DMS79 treated with DMSO at 0.1 percent for 48 hours (cell line): ENCODE results near the gene PDE1A.

ENCODE experiments used
- DNase-seq: peaks from one replicate; lab custom pipeline; 2025; lab: John Stamatoyannopoulos, UW

PDE1A gene

DNA sequence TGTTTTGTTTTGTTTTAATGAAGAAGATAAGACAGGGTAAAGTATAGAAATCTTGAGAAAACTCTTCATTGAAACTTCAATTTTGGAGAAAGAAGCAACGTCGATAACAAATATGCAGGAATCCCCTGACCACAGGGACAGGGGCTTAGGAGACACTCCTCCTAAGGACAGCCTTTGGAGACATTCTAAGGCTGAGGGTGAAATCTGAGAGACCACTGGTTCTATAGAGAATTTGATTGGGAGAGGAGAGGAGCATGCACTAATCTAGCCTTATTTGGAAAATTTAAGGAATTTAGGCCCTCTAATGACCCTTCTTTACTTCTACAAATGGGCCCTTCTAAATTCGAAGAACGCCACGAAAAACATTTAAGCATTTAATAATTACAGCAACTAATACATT, 233.5 kb downstream of the PDE1A start:
- no peak for DNase-seq

DNA sequence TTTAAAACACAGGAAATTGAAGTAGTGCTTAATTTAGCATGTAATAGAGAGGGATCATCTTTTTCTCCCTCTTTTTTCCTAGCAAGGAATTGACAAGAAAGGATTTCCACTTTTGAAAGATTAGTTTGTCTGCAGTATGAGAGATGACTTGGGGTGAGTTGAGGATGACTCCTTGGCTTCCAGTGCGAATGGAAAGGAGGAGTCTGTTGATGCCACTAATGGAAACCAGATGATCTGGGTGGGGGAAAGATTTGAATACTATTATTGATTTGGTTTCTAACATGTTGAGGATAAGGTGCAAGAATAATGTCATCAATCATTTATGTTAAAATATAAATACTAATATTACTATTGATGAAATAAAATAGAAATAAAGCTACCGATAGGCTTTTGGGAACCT, 235.8 kb downstream of the PDE1A start:
- no peak for DNase-seq

GRCh38 chr2:182187130-182187529, 239.7 kb downstream of the PDE1A start:
- DNase-seq: no peak

DNA sequence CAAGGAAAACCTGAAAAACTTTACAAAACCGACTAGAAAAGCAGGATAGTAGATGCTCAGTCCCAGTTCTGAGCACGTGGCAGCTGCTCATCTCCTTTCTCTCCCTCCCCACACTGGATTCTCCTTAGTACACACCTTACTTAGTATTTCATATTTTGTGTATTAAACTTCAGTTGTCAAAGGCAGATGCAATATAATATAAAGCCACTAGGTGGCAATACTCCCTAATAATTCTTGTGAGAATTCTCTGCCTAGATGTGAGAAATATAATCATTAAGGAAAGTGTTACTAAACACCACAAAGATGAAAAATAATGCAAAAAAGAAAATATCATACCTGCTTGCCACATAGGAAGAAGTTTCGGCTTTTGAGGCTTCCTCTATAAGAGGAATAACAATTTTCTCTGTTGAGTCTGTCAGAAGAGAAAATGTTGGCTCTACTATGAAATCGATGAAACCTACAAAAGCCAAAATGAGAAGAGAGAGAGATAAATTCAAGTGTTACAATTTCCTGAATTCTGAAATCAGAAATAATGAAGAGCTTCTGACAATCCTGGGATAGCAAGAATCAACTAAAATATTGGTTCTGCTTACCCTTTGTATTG, 240.6 kb downstream of the PDE1A start:
- DNase-seq: peak; percentile 54

DNA sequence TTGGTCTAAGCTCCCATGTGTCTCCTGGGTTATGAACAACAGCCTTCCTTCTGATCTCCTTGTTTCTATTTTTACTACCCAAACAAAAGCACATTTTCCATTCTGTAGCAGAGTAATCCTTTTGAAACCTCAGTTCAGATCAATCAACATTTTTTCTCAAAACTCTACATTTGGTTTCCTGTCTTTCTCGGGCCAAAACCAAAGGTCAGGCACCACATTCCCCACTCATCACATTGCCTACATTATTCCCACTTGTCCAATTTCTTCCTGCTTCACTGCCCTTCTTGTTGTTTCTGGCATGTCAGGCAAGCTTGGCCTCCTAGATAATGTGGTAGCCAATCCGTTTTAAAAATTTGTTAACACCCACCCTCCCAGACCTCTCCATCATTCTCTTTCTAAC, 244.4 kb downstream of the PDE1A start:
- no peak for DNase-seq

DNA sequence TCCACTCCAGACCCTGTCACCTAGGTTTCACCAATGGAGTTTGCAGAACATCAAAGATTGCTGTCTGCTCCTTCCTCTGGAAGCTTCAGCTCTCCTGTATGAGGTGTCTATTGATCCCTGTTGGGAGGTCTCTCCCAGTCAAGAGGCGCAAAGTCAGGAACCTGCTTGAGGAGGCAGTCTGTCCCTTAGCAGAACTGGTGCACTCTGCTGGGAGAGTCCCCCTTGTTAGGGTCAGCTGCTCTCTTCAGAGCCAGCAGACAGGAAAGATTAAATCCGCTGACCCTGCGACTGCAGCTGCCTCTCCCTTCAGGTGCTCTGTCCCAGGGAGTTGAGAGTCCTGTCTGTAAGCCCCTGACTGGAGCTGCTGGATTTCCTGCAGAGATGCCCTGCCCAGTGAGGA, 245.5 kb downstream of the PDE1A start:
- DNase-seq: no peak

- DNase-seq: no peak
Observed at GRCh38 chr2:182179176-182179575, 247.7 kb downstream of the PDE1A start.

DNA sequence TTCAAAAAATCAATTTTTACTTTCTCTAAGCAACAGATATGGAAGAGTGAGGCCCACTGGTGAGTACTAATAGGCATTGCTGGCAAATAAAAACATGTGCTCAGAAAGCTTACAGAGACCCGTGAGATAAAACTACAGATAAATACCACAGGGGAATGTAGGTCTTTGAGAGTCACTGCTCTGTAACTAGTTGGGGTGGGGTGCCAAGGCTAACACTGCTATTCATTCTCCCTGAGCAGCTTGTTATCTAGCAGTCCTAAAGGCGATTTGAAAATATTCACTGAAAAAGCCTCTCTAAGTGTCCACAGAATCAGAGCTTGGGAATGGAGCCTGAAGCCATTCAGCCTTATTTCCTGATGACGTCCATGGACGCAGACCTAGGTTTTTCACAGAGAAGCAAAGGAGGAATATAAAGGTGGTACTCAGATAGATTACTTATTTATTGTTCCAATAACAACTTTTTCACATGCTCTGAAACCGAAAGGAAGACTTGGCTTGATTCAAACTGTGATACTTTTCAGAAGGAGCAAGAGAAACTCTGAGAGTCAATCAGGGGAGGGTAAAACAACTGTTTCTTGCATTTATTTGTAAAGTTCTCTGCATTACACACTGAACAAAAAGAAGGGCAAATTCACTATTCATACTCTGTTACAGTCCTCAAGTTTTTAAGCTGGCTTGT, 252.8 kb downstream of the PDE1A start:
- no peak for DNase-seq

DNA sequence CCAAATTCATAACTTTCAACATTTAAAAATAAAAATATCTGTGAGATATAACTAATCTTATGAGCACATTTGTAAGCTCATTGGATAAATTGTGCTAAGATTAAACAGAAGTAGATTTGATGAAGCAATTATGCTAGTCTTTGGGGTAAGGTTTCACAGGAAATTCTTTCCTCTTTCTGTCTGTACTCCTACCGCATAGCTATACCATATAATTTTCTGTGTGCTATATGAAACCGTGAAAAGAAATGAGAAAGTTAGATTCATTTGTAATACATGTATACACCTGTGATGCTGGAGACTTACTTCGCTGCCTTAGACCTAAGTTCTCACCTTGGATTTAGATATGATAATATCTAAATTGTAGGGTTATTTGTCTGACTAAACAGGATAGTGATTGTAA, 256.5 kb downstream of the PDE1A start:
- no peak for DNase-seq

- DNase-seq: no peak
Observed at GRCh38 chr2:182167882-182168281, 259.0 kb downstream of the PDE1A start.

DNA sequence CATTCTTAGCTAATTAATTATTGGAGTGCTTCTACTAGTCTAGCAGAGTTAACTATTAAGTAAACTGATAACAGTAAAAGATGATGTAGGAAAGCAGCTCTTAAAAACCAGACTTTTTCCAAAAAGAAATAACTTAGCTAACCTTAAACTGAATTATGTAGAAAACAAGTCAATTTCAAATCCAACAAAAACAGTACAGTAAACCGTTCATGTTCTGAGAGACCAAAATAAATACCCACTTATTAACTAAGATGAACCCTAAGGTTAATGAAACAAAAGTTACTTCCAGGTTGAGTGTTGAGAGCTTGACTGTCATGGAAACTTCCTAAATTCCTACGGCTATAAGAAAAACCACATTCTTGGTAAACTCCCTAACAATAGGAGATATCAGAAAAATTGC, 260.0 kb downstream of the PDE1A start:
- DNase-seq: no peak

GRCh38 chr2:182166406-182166805, 260.4 kb downstream of the PDE1A start:
- DNase-seq: no peak

GRCh38 chr2:182165202-182165601, 261.6 kb downstream of the PDE1A start:
- DNase-seq: no peak

- DNase-seq: no peak
Observed at GRCh38 chr2:182164686-182165085, 262.1 kb downstream of the PDE1A start.

DNA sequence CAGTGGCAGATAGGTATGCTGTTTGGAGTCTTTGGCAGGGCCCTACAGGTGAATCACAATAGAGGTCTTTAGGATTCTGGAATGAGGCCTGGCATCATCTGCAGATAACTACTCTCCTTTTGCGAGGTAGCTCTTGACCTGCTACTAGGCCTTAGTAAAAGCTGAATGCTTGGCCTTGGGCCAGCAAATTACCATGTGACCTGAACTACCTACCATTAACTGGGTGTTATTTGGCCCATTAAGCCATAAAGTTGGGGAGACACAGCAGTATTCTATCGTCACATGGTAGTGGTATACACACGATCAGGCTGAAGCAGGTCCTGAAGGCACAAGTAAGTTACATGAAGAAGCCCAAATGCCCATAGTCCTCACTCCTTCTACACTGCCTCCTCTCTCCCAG, 263.0 kb downstream of the PDE1A start:
- no peak for DNase-seq

DNA sequence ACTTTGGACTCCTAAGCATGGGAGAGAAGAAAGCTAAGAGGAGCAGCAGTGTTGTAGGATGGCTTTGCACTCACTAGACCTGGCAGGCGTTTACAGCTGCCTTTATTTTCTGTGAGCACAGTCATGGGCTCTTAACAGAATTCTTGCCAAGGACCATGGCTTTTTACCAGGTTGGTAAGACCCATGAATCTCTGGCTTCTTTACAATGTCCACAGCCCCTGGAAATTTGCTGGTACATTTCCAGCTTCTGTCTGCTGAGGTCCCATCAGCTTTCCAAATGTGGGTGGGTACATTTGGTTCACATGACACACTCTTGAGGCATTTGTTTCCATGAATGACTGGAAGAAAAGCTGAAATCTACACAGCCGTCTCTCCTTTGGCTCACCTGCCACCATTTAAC, 278.5 kb downstream of the PDE1A start:
- no peak for DNase-seq

DNA sequence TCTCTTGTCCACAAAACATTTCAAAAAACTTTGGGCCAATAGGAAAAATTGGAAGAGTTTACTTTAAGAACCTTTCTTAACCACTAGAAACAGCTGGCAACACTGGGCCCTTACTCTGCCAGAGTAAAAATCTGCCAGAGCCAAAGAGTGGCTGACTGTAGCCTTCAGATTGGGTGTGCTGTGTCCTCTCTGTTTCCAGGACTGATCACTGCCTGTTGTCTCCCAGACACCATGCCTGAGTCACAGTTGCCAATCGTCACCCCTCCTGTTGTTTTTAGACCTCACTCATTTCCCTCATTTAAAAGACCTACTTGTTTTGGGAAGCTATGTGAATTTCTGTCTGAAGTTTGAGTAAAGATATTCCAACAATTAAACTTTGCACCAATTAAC, 282.1 kb downstream of the PDE1A start:
- DNase-seq: no peak

DNA sequence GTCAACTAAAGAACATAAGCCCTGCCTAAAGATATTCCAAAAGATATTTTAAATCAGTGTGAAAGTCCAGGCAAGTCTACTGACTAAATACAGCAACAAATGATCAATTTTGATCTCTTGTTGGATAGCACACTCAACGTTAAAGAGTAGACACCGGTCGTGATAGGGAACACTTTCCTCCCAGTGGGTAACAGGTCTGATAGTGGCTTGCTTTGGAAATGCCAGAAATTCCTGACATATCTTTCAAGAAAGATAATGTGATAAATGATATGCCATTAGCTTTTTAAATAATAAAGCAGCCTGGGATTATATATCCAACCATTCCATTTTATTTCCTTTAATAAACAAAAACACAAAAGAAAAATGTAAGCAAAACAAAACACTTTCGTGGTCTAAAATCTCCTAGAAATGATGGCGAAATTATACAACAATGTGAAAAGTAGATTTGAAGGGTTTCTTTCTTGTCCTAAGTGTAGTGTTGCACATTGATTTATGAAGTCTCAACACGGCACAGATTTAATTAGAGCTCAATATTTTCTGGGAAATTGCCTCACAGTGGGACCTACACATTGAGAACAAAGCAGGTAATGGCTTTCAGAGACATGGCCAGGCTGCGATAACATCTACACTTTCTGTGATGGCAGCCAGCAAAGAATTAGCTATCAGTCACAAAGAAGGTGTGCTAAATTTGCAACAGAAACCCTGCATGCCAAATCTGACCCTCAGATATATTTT, 282.6 kb downstream of the PDE1A start:
- no peak for DNase-seq

DNA sequence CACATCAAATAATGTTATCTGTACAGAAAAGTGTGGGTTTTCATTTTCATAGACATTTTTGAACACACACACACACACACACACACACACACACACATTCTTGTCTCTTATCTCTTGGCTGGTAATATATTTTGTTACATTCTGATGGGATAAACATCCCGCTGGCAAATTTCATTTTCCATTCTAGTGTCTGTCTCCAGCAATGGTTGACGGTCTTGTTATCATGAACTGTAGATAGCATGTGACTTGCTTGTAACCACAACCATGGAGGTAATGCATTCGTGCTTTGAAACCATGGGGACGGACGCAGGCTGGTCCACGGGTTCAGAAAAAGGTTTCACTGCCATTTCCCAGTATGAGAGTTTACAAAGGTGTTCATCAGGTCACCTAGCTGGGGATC, 284.8 kb downstream of the PDE1A start:
- no peak for DNase-seq

GRCh38 chr2:182134201-182134600, 292.6 kb downstream of the PDE1A start:
- no peak for DNase-seq

DNA sequence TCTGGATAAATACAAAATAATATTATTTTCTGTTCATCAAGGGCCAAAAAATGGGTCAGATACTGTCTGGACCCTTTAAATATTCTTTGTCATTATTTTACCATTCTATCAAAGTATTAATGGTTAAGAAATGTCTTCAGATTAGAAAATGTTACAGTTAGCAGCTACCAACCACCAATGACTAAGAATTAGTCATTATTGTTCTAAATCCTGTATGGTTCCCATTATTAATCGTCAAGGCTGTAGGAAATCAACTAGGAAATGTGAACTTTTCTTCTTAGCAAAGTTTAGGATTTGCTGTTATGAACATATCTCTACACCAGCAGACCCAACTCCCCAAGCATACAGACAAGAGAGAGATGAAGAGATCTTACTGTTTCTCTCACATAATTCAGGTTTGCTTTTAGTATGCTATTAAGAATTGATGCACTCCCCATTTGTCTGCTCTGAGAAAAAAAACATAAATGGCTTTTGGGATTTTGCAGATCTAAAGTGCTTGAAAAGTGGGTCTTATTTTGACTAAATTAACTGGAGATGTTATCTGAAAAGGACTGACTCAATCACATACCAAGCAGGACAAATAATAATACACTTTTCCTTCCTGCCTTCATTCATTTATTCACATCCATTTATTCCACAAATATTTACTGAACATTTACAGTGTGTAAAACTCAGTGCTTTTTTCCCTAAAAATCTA, 293.5 kb downstream of the PDE1A start:
- no peak for DNase-seq

GRCh38 chr2:182132605-182133004, 294.2 kb downstream of the PDE1A start:
- DNase-seq: no peak
